Measurements from ENCODE around the gene UTP4.
"Not testable (repeated sequence)": the region's sequence is repeated elsewhere in the genome, so short reads cannot be mapped to it uniquely, and the experiment has no call there.

UTP4 gene

GRCh38 chr16:69131167-69131838 lies 1.1 kb upstream of the UTP4 start:
- DNase-seq (ENCODE audit: low spot score), result peak; percentile 33

- DNase-seq (ENCODE audit: low spot score), result peak; percentile 49
Observed at GRCh38 chr16:69131839-69132423, 518 bp upstream of the UTP4 start.

DNA sequence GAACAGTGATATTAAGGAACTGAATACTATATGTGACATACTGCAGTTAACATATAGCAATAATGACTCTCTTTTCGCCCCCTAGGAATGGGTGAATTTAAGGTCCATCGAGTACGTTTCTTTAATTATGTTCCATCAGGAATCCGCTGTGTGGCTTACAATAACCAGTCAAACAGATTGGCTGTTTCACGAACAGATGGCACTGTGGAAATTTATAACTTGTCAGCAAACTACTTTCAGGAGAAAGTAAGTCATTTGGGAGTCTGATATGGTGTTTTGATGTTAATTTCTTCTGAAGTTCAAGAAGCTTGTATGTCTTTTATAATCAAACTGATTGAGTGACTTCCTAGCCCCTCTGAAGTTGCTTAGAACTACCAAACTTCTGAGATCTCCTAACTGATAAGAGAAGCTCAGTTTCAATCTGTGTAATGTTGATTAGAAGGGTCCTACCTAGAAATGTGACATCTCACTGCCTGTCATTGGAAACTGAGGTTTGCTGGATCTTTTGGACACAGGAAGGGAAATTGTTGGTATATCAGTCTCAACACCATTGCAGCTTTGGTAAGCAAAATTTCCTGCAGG lies 1.0 kb downstream of the UTP4 start:
- no peak for DNase-seq (ENCODE audit: low spot score)

GRCh38 chr16:69138608-69139007 lies 6.2 kb downstream of the UTP4 start:
- no peak for DNase-seq (ENCODE audit: low spot score)

GRCh38 chr16:69139464-69139863 lies 7.0 kb downstream of the UTP4 start:
- not testable (repeated sequence) for DNase-seq (ENCODE audit: low spot score)

- DNase-seq (ENCODE audit: low spot score), result no peak
Observed at GRCh38 chr16:69141014-69141413, 8.6 kb downstream of the UTP4 start.

GRCh38 chr16:69141936-69142335 lies 9.5 kb downstream of the UTP4 start:
- no peak for DNase-seq (ENCODE audit: low spot score)

- DNase-seq (ENCODE audit: low spot score), result peak; percentile 21
Observed at GRCh38 chr16:69143116-69143515, 10.7 kb downstream of the UTP4 start.

GRCh38 chr16:69145658-69146057 lies 13.2 kb downstream of the UTP4 start:
- no peak for DNase-seq (ENCODE audit: low spot score)

DNA sequence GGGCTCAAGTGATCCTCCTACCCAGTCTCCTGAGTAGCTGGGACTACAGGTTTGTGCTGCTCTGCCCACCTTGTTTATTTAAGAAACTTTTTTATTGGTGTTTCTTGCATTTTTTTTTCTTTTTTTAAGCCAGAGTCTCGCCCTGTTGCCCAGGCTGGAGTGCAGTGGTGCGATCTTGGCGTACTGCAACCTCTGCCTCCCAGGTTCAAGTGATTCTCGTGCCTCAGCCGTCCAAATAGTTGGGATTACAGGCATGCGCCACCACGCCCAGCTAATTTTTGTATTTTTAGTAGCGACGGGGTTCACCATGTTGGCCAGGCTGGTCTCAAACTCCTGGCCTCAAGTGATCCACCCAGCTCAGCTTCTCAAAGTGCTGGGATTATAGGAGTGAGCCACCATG lies 17.2 kb downstream of the UTP4 start:
- not testable (repeated sequence) for DNase-seq (ENCODE audit: low spot score)

DNA sequence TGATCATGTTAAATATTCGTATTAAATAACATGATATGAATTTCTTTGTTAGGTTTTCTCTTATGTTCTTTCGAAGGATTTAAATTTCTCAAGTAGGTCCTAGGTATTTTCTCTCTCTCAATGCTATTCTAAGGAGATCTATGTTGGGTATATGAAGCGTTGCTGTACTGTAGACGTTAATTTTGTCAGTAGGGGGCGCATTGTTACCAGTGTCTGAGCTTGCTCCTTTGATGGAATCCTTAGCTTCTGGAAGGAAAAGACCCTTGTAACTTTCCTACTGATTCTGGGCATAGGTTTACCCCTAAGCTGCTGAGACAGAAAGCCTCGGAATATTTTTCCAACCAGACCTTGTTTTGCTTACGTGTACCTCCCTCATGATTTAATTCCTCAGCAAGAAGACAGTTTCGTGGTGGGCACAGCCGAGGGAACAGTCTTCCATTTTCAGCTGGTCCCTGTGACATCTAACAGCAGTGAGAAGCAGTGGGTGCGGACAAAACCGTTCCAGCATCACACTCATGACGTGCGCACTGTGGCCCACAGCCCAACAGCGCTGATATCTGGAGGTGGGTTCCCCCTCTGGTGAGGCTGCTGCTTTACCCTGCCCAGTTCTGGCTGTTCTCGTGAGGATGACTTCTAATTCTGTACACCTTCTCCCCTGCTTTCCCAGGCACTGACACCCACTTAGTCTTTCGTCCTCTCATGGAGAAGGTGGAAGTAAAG lies 17.9 kb downstream of the UTP4 start:
- peak; percentile 80 for DNase-seq (ENCODE audit: low spot score)

DNA sequence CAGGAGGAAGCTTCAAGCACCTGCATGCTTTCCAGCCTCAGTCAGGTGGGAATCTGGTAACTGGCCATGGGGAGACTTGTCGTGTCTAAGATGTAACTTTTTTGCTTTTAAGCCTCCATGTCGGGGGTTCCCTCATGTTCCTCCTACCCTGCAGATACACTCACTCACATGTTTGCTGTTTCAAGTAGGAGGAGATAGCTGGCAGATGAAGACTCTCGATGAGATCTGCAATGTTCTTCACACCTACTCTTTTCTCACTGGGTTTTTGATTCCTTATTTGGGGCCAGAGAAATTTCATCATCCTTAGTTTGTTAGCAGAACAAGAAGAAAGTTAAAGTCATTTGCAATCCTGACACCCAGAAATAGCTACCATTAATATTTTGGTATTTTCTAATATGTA lies 24.7 kb downstream of the UTP4 start:
- no peak for DNase-seq (ENCODE audit: low spot score)

DNA sequence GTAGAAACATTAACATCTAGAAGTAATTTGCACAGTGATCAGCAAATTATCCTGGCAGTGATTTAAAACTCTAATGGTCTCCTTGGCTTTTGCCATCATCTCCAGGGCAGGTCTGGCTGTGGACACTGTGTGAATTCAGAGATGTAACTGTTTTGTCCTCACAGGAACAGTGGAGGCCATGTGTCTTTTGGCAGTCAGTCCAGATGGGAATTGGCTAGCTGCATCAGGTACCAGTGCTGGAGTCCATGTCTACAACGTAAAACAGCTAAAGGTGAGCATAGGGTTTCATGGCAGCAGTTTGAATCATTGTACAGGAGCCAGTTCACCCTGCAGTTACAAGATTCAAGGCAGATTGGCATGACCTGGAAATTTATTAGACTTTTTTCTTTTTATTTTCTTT lies 27.7 kb downstream of the UTP4 start:
- DNase-seq (ENCODE audit: low spot score), result no peak

- no peak for DNase-seq (ENCODE audit: low spot score)
Observed at GRCh38 chr16:69165584-69165983, 33.1 kb downstream of the UTP4 start.

DNA sequence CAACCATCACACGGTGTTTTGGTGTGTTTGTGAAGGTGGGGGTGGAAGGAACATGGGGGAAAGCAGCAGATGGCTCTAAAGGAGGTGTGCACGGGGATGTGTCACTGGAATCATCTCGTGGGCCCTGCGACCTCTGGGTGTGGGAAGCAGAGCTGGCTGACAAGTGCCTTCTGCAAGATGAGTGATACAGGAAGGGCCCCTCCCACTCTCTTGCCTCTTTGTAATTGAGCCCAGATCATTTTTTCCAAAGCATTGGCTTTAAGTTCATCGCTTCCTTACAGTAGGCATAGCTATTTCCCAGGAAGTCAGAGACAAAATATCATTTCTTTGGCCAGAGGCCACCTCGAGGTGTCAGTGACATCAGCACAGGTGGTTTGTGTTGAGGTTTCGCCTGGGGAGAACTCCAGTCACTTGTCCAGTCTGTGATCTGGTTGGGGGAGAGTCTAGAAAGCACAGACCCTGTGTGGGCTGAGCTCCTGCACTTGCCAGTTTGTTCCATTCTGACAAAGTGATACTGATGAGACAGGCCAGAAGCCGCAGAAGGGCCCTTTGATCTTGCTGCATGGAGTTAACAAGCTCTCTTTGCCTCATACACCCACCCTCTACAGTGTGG lies 33.9 kb downstream of the UTP4 start:
- DNase-seq (ENCODE audit: low spot score), result no peak

DNA sequence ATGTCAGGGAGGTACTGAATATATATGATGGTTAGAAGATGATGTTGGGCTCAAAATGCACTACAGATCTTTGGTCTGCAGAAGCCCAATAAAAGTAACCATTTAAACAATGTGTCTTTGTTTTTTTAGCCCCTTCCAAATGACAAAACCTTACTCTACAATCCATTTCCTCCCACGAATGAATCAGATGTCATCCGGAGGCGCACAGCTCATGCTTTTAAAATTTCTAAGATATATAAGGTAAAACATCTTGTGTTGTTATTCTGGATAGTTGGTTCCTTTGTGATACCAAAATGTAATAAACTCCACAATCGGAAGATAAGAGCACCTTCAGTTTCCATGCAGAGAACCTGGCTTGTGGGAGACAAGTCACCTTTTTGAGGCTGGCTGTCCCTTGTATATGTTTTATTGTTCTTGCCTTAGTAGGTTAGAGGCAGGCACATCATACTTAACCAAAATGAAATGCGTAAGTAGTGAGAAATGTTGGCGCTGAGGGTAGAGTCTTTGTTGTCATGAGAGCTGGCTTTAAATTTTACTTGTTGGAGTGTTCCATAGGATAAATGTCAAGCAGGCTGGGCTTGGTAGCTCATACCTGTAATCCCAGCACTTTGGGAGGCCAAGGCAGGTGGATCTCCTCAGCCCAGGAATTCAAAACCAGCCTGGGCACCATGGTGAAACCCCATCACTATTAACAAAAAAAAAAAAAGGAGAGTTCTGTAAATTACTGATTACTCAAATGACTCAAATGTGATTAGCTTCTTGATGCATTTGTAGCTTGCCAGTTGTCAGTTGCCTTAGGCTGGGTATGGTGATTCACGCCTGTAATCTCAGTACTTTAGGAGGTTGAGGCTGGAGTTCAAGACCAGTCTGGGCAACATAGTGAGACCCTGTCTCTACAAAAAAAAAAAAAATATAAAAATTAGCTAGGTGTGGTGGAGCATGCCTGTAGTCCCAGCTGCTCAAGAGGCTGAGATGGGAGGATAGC lies 34.8 kb downstream of the UTP4 start:
- no peak for DNase-seq (ENCODE audit: low spot score)

DNA sequence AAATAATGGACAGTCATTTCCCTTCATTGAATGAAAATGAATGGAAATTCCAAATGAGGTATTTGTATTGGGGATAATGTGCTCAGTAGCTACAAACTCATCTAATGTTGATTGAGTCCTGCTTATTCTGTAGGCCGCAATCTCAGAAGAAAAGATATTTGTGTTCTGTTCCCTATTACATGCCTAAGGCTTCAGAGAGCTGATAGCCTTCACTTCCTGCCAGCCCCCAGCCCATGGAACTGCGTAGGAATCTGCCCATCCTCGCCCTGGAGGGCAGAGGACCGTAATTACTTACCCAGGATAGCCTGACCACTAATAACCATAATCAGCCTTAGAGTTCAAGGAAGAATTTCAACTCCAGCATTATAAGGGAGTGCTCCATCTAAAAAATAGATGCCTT lies 36.6 kb downstream of the UTP4 start:
- DNase-seq (ENCODE audit: low spot score), result no peak

DNA sequence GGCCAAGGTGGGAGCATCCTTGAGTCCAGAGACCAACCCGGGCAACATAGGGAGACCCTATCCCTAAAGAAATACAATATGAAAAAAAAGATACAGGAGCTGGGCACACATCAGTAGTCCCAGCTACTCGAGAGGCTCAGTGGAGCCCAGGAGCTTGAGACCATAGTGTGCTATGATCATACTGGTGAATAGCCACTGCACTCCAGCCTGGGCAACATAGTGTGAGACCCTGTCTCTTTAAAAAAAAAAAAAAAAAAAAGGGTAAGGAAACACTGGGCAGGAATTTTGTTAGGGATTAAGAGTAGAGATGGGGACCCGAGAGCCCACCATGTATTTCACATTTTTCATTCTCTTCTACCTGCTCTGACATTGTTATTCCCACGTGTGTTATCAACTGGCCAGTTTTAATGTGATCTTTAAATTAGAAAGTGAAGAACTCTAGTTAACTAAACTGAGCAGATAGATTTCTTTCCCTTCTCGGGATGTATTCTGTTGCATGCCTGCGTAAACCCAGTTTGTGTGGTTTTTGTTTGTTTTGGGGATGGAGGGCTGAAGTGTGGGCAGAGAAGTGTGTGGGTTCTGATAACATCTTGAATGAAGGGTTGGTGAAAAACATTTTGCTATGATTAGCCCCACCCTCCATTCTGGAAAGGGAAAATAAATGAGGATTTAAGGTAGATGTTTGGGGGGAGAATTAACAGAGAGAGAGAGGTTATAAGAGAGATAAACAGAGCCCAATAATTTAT lies 37.3 kb downstream of the UTP4 start:
- no peak for DNase-seq (ENCODE audit: low spot score)

GRCh38 chr16:69171325-69172084 lies 39.1 kb downstream of the UTP4 start:
- no peak for DNase-seq (ENCODE audit: low spot score)

All from cerebellar cortex (tissue), 1 donor.